WERI-Rb-1 (cell line): Measurements from ENCODE around the gene CD3D.

Source experiments
- DNase-seq: peaks from one replicate; pipeline ENCODE4 v3.0.0-alpha.2; 2020
- H3K27ac ChIP-seq: fragments of 250-450 bp; sonication (Bioruptor Pico); 2 replicates; pipeline ENCODE4 v1.5.1; 2020; ENCODE audit warnings: mild to moderate bottlenecking, moderate library complexity
- H3K27me3 ChIP-seq: fragments of 250-450 bp; sonication (Bioruptor Pico); 2 replicates; pipeline ENCODE4 v1.5.1; 2021; ENCODE audit warnings: mild to moderate bottlenecking, low read depth, moderate library complexity; ENCODE audit not compliant: insufficient read depth, severe bottlenecking
- H3K36me3 ChIP-seq: fragments of 250-450 bp; sonication (Bioruptor Pico); 2 replicates; pipeline ENCODE4 v1.5.1; 2020; ENCODE audit warnings: mild to moderate bottlenecking, moderate library complexity
- H3K4me3 ChIP-seq: 2 replicates; pipeline ENCODE4 v1.5.1; 2011; ENCODE audit warnings: low read depth, mild to moderate bottlenecking, control low read depth, low read length
- H3K9me3 ChIP-seq: fragments of 250-450 bp; sonication (Bioruptor Pico); 2 replicates; pipeline ENCODE4 v1.5.1; 2021; ENCODE audit warnings: mild to moderate bottlenecking, moderate library complexity; ENCODE audit not compliant: severe bottlenecking
- CTCF ChIP-seq: IDR thresholded peaks from 2 replicates; pipeline ENCODE4 v1.5.1; 2011; ENCODE audit warnings: low read depth, mild to moderate bottlenecking, control low read depth, inconsistent platforms, low read length

CD3D gene

GRCh38 chr11:118320515-118320914, 22.0 kb downstream of the CD3D start:
- no peak for DNase-seq
- Histone ChIP-seq H3K27me3 (no peaks in the 10 kb centered on the region), H3K9me3 (no peaks in the 10 kb centered on the region), H3K36me3 (no peaks in the 10 kb centered on the region), H3K4me3 (no peak overlapping the region), H3K27ac (no peak overlapping the region)
- TF ChIP-seq CTCF: no peak

- TF ChIP-seq CTCF: no peak
- DNase-seq: no peak
- Histone ChIP-seq H3K27me3 (no peaks in the 10 kb centered on the region), H3K36me3 (no peaks in the 10 kb centered on the region), H3K4me3 (no peak overlapping the region), H3K27ac (no peak overlapping the region), H3K9me3 (no peaks in the 10 kb centered on the region)
These were observed 23.2 kb downstream of the CD3D start for GRCh38 chr11:118319337-118319707.

- no peaks in the 10 kb centered on the region for H3K9me3 ChIP-seq
- no peak for DNase-seq
- H3K4me3 ChIP-seq: no peak overlapping the region
- no peaks in the 10 kb centered on the region for H3K36me3 ChIP-seq
- no peaks in the 10 kb centered on the region for H3K27me3 ChIP-seq
- no peak overlapping the region for H3K27ac ChIP-seq
- TF ChIP-seq CTCF: no peak
These were observed 23.7 kb downstream of the CD3D start for GRCh38 chr11:118318581-118319336.

GRCh38 chr11:118318124-118318523, 24.4 kb downstream of the CD3D start:
- no peaks in the 10 kb centered on the region for H3K36me3 ChIP-seq

GRCh38 chr11:118314988-118315411, 27.5 kb downstream of the CD3D start:
- H3K36me3 ChIP-seq: no peaks in the 10 kb centered on the region
- no peak overlapping the region for H3K27ac ChIP-seq
- TF ChIP-seq CTCF: no peak
- no peak for DNase-seq
- H3K27me3 ChIP-seq: no peaks in the 10 kb centered on the region
- H3K4me3 ChIP-seq: no peak overlapping the region
- H3K9me3 ChIP-seq: no peaks in the 10 kb centered on the region

More at GRCh38 chr11:118318124-118318523, 24.4 kb downstream of the CD3D start:
- H3K9me3 ChIP-seq: no peaks in the 10 kb centered on the region
- no peak for DNase-seq
- no peaks in the 10 kb centered on the region for H3K27me3 ChIP-seq
- TF ChIP-seq CTCF: no peak
- no peak overlapping the region for H3K27ac ChIP-seq
- H3K4me3 ChIP-seq: no peak overlapping the region

- Histone ChIP-seq H3K36me3 (no peaks in the 10 kb centered on the region), H3K9me3 (no peaks in the 10 kb centered on the region), H3K27me3 (no peaks in the 10 kb centered on the region), H3K4me3 (no peak overlapping the region), H3K27ac (no peak overlapping the region)
- no peak for DNase-seq
- no peak for TF ChIP-seq CTCF
These were observed 29.3 kb downstream of the CD3D start for GRCh38 chr11:118313242-118313641.
